ENCODE data around the gene MYEF2.

MYEF2 gene

GRCh38 chr15:48112242-48112641 lies 65.9 kb downstream of the MYEF2 start:
- TF ChIP-seq, protein P1, sequence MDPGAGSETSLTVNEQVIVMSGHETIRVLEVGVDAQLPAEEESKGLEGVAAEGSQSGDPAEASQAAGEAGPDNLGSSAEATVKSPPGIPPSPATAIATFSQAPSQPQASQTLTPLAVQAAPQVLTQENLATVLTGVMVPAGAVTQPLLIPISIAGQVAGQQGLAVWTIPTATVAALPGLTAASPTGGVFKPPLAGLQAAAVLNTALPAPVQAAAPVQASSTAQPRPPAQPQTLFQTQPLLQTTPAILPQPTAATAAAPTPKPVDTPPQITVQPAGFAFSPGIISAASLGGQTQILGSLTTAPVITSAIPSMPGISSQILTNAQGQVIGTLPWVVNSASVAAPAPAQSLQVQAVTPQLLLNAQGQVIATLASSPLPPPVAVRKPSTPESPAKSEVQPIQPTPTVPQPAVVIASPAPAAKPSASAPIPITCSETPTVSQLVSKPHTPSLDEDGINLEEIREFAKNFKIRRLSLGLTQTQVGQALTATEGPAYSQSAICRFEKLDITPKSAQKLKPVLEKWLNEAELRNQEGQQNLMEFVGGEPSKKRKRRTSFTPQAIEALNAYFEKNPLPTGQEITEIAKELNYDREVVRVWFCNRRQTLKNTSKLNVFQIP (CRISPR knock-in tag; IDR thresholded peaks at IDR 0.05; ENCODE audit: borderline replicate concordance, low read depth): no peak
- TF ChIP-seq PPARA (CRISPR knock-in tag; IDR thresholded peaks at IDR 0.05; ENCODE audit: borderline replicate concordance) (no peak), ZFP30 (CRISPR knock-in tag; IDR thresholded peaks at IDR 0.05) (no peak), CSDC2 (CRISPR knock-in tag; IDR thresholded peaks at IDR 0.05) (no peak), CSRNP3 (CRISPR knock-in tag; IDR thresholded peaks at IDR 0.05) (no peak)
- ATAC-seq: peak; percentile 97

- TF ChIP-seq CSDC2 (CRISPR knock-in tag; IDR thresholded peaks at IDR 0.05) (no peak), BACH2 (CRISPR knock-in tag; IDR thresholded peaks at IDR 0.05; ENCODE audit: borderline replicate concordance) (no peak)
- ATAC-seq: 0 out of 3 replicates have a peak, but pooled peaks have one; percentile 28
These were observed 68.1 kb downstream of the MYEF2 start for GRCh38 chr15:48109856-48110531.

GRCh38 chr15:48109212-48109611 lies 68.9 kb downstream of the MYEF2 start:
- TF ChIP-seq, protein P2, sequence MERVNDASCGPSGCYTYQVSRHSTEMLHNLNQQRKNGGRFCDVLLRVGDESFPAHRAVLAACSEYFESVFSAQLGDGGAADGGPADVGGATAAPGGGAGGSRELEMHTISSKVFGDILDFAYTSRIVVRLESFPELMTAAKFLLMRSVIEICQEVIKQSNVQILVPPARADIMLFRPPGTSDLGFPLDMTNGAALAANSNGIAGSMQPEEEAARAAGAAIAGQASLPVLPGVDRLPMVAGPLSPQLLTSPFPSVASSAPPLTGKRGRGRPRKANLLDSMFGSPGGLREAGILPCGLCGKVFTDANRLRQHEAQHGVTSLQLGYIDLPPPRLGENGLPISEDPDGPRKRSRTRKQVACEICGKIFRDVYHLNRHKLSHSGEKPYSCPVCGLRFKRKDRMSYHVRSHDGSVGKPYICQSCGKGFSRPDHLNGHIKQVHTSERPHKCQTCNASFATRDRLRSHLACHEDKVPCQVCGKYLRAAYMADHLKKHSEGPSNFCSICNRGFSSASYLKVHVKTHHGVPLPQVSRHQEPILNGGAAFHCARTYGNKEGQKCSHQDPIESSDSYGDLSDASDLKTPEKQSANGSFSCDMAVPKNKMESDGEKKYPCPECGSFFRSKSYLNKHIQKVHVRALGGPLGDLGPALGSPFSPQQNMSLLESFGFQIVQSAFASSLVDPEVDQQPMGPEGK (CRISPR knock-in tag; IDR thresholded peaks at IDR 0.05; ENCODE audit: borderline replicate concordance): no peak
- TF ChIP-seq CSRNP3 (CRISPR knock-in tag; IDR thresholded peaks at IDR 0.05) (no peak), ZNF565 (CRISPR knock-in tag; conservative IDR thresholded peaks at IDR 0.05; ENCODE audit: low read depth) (no peak), ZC3H10 (CRISPR knock-in tag; IDR thresholded peaks at IDR 0.05) (no peak), BACH2 (CRISPR knock-in tag; IDR thresholded peaks at IDR 0.05; ENCODE audit: borderline replicate concordance) (no peak)
- no peak for ATAC-seq

GRCh38 chr15:48105936-48106335 lies 72.2 kb downstream of the MYEF2 start:
- TF ChIP-seq ESRRG (CRISPR knock-in tag; IDR thresholded peaks at IDR 0.05) (no peak), TSHZ2 (CRISPR knock-in tag; IDR thresholded peaks at IDR 0.05) (no peak), BACH2 (CRISPR knock-in tag; IDR thresholded peaks at IDR 0.05; ENCODE audit: borderline replicate concordance) (no peak), PPARA (CRISPR knock-in tag; IDR thresholded peaks at IDR 0.05; ENCODE audit: borderline replicate concordance) (no peak), RARB (CRISPR knock-in tag; IDR thresholded peaks at IDR 0.05) (no peak), ZFP3 (CRISPR knock-in tag; IDR thresholded peaks at IDR 0.05) (no peak), ZNF70 (CRISPR knock-in tag; IDR thresholded peaks at IDR 0.05) (no peak), TOX (CRISPR knock-in tag; IDR thresholded peaks at IDR 0.05; ENCODE audit: borderline replicate concordance) (no peak), OSR1 (CRISPR knock-in tag; IDR thresholded peaks at IDR 0.05) (no peak), ZNF8 (CRISPR knock-in tag; IDR thresholded peaks at IDR 0.05) (no peak), ZC3H10 (CRISPR knock-in tag; IDR thresholded peaks at IDR 0.05) (no peak), ARNTL (CRISPR knock-in tag; IDR thresholded peaks at IDR 0.05; ENCODE audit: borderline replicate concordance, low read depth) (no peak)
- TF ChIP-seq, protein P2 (CRISPR knock-in tag; IDR thresholded peaks at IDR 0.05; ENCODE audit: borderline replicate concordance): no peak
- TF ChIP-seq, protein P1 (CRISPR knock-in tag; IDR thresholded peaks at IDR 0.05; ENCODE audit: borderline replicate concordance, low read depth): no peak
- no peak for ATAC-seq

Data from SK-N-SH treated with all-trans-retinoic acid at 6 μM for 48 hours (cell line).